ENCODE results near the gene GFI1. TPM values are rescaled to one million over a fixed set of nuclear protein-coding genes. Genes with fewer than 3 reads are reported as not detected.
"Not testable (repeated sequence)": the region's sequence is repeated elsewhere in the genome, so short reads cannot be mapped to it uniquely, and the experiment has no call there.

The GFI1 gene
- total RNA-seq: 1 to 10 TPM in 1 of 2 donors, under 1 TPM in 1; 0.30 to 1.1 TPM

DNA sequence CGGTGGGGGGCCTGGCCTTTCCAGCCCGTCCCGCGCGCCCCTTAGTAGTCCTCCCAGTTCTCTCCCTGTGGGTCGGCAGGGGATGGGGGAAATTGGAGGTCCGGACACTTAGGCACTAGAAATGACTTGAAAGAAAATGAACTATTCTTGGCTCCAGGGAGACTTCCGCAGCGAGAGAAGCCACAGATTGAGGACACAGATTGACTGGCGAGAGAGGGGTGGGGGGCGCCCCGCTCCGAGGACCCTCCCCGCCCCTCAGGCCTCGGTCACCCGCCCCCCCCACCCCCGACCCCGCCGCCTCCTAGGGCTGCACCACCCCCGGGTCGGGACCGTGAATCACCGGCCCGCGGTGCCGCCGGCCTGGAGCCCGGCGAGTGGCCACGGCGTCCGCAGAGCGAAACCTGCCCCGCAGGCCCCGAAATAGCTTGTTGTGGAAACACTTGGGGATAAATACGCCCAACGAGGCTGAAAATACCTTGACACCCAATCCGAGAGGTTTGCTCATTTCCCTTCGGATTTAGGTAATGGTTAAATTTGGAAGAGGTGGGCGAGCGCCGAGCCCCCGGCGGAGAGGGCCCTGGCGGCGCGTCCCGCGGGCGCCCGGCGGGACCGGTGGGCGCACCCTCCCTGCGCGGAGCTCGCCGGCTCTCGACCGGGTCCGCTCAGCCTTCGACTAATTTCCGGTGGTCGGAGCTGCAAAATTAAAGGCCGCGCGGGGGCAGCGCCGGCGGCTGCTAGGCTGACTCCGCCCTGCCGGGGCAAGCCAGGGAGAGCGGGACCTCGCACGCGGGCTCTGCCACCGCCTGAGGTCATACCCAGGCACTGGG, at the start of gene GFI1:
Gene GFI1 (minus strand): TSS at position 675 of the 827 bp plus-strand sequence. CDS start 3,438 bp downstream, outside the sequence.
- H3K4me1 ChIP-seq: peaks cover 0 to 55% of the 10 kb centered on the region in 2 donors
- TF ChIP-seq, protein P1, sequence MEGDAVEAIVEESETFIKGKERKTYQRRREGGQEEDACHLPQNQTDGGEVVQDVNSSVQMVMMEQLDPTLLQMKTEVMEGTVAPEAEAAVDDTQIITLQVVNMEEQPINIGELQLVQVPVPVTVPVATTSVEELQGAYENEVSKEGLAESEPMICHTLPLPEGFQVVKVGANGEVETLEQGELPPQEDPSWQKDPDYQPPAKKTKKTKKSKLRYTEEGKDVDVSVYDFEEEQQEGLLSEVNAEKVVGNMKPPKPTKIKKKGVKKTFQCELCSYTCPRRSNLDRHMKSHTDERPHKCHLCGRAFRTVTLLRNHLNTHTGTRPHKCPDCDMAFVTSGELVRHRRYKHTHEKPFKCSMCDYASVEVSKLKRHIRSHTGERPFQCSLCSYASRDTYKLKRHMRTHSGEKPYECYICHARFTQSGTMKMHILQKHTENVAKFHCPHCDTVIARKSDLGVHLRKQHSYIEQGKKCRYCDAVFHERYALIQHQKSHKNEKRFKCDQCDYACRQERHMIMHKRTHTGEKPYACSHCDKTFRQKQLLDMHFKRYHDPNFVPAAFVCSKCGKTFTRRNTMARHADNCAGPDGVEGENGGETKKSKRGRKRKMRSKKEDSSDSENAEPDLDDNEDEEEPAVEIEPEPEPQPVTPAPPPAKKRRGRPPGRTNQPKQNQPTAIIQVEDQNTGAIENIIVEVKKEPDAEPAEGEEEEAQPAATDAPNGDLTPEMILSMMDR (IDR thresholded peaks at IDR 0.05): no peak
- H3K27me3 ChIP-seq: peaks cover 38 to 42% of the 10 kb centered on the region in 2 donors
- H3K9me3 ChIP-seq: no peaks in the 10 kb centered on the region
- H3K27ac ChIP-seq: no peak within 1 kb of the TSS
- no peak for DNase-seq (ENCODE audit: low spot score)
- peak within 1 kb of the TSS; percentile 29 to 58 for H3K4me3 ChIP-seq
- no peaks in the 10 kb centered on the region for H3K36me3 ChIP-seq

DNA sequence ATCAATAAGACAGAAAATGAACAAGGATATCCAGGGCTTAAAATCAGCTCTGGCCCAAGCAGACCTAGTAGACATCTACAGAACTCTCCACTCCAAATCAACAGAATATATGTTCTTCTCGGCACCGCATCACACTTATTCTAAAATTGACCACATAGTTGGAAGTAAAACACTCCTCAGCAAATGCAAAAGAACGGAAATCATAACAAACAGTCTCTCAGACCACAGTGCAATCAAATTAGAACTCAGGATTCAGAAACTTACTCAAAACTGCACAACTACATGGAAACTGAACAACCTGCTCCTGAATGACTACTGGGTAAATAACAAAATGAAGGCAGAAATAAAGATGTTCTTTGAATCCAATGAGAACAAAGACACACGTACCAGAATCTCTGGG, 45.6 kb upstream of the GFI1 start:
- not testable (repeated sequence) for H3K4me1 ChIP-seq; H3K4me3 ChIP-seq; H3K36me3 ChIP-seq; H3K27ac ChIP-seq; DNase-seq (ENCODE audit: low spot score); H3K9me3 ChIP-seq; H3K27me3 ChIP-seq

DNA sequence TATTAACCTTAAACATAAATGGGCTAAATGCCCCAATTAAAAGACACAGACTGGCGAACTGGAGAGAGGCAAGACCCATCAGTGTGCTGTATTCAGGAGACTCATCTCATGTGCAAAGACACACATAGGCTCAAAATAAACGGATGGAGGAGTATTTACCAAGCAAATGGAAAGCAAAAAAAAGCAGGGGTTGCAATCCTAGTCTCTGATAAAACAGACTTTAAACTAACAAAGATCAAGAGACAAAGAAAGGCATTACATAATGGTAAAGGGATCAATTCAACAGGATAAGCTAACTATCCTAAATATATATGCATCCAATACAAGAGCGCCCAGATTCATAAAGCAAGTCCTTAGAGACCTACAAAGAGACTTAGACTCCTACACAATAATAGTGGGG, 45.2 kb upstream of the GFI1 start:
- not testable (repeated sequence) for H3K4me3 ChIP-seq, H3K27me3 ChIP-seq

DNA sequence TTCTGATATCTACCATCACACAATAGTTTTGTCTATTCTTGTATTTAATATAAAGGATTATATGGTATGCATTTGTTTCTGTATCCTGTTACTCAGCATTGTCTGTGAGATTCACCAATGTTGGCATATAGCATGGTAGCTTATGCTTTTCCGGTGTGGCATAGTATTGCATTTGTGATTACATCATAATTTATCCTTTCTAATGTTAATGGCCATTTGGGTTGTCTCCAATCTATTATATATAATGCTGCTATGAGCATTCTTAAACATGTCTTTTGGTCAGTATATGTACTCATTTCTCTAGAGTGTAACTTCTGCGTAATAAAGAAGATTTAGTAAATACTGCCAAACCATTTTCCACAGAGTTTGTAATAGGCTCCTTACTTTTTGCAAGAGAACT, 40.9 kb upstream of the GFI1 start:
- no peaks in the 10 kb centered on the region for H3K27me3 ChIP-seq
- no peaks in the 10 kb centered on the region for H3K36me3 ChIP-seq
- H3K9me3 ChIP-seq: no peaks in the 10 kb centered on the region
- H3K4me1 ChIP-seq: no peaks in the 10 kb centered on the region
- H3K4me3 ChIP-seq: no peak overlapping the region
- DNase-seq (ENCODE audit: low spot score): no peak
- TF ChIP-seq, protein P1 (IDR thresholded peaks at IDR 0.05): no peak
- H3K27ac ChIP-seq: no peak overlapping the region

More for the DNA sequence above, 45.2 kb upstream of the GFI1 start:
- H3K27ac ChIP-seq; H3K9me3 ChIP-seq; DNase-seq (ENCODE audit: low spot score); H3K4me1 ChIP-seq; H3K36me3 ChIP-seq: not testable (repeated sequence)

DNA sequence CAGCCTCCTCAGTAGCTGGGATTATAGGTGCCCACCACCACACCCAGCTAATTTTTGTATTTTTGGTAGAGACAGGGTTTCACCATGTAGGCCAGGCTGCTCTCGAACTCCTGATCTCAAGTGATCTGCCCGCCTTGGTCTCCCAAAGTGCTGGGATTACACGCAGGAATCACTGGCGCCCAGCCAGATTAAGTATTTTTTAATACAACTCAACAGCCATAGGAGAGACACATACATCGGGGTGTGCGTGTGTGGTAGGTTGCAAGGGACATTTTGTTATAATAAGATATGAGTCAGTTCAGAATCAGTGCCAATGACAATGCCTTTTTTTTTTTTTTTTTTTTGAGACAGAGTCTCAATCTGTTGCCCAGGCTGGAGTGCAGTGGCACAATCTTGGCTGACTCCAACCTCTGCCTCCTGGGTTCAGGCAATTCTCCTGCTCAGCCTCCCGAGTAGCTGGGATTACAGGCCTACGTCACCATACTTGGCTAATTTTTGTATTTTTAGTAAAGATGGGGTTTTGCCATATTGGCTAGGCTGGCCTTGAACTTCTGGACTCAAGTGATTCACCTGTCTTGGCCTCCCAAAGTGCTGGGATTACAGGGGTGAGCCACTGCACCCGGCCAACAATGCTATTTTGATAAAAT, 38.3 kb upstream of the GFI1 start:
- H3K4me3 ChIP-seq; DNase-seq (ENCODE audit: low spot score); H3K9me3 ChIP-seq; H3K27me3 ChIP-seq; H3K4me1 ChIP-seq; H3K27ac ChIP-seq; H3K36me3 ChIP-seq: not testable (repeated sequence)

DNA sequence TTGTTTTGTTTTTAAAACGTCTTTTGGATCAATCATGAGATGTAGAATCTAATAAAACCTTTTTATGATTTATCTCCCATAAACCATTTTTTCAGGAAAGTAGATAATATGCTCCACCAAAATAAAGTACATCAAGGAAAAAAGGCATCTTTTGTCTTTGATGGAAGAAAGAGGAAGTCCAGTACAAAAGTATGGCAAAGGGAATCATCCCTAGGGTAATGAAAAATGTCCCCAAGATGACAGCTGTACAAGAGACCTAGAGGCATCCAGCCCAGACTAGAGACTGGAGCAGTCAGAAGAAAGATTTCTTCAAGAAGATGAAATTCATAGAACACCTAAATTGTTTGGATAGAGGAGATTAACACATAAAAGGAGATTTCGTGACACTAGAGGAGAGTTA, 32.3 kb upstream of the GFI1 start:
- Histone ChIP-seq H3K4me1 (no peaks in the 10 kb centered on the region), H3K27ac (no peak overlapping the region), H3K4me3 (no peak overlapping the region), H3K9me3 (no peaks in the 10 kb centered on the region), H3K27me3 (no peaks in the 10 kb centered on the region), H3K36me3 (no peaks in the 10 kb centered on the region)
- TF ChIP-seq, protein P1 (IDR thresholded peaks at IDR 0.05): no peak
- no peak for DNase-seq (ENCODE audit: low spot score)

DNA sequence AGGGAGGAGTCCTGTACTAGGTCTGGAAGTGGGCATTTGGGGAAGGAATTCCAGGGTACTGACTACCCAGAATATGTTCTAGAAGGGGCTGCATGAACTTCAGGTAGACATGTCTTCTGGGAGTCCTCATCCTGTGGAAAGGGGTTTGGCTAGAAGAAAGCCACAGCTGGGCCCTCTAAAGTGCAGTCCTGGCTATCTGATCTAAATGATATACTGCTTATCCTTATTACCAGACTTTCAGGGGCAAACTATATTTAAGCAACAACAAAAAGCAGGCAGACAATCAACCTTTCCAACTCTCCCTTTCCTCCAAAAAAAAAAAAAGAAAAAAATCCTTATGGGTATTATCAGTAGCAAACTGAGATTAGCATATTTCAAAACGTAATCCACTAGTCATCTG, 29.8 kb upstream of the GFI1 start:
- Histone ChIP-seq H3K9me3 (no peaks in the 10 kb centered on the region), H3K4me3 (no peak overlapping the region), H3K4me1 (no peaks in the 10 kb centered on the region), H3K27me3 (no peaks in the 10 kb centered on the region), H3K36me3 (no peaks in the 10 kb centered on the region), H3K27ac (no peak overlapping the region)
- DNase-seq (ENCODE audit: low spot score): no peak
- TF ChIP-seq, protein P1 (IDR thresholded peaks at IDR 0.05): no peak

Data from right atrium auricular region (tissue), 2 donors.